Lower leg skin (tissue), 4 donors: ENCODE measurements around the gene GAS6. TPM values are rescaled to one million over a fixed set of nuclear protein-coding genes. Genes with fewer than 3 reads are reported as not detected.

Experiments
- DNase-seq, 2 donors: peaks; one replicate each; pipeline ENCODE4 v3.0.0-alpha.2; 2019; ENCODE audit warnings: low spot score in 2 of 2
- H3K4me3 ChIP-seq: fragments of 200-600 bp; sonication (generic); 2 replicates; pipeline ENCODE4 v1.5.1; 2017; ENCODE audit warnings: mild to moderate bottlenecking, low read depth; ENCODE audit not compliant: poor library complexity, severe bottlenecking
- POLR2A ChIP-seq, 2 donors: fragments of 450-650 bp; IDR thresholded peaks; one replicate each; pipeline ENCODE4 v1.6.1; 2016 to 2017; ENCODE audit warnings: antibody characterized with exemption in 2 of 2, mild to moderate bottlenecking in 1 of 2, moderate library complexity in 1 of 2
- WGBS, 2 donors: methylation state at CpG; one replicate each; pipeline ENCODE4 v1.1.5; 2018; 5-methylcytosine and 5-hydroxymethylcytosine counted together
- intact Hi-C: fragments of 100-400 bp; cut with DNase I; formaldehyde crosslinking; loops from one replicate; pipeline ENCODE4 v1.15.0; 2023; ENCODE audit warnings: low total_unique reads
- total RNA-seq, 4 donors: library from RNA; depleted of rRNA; stranded (reverse); fragments of >200 nt; gene quantifications; one replicate each; pipeline ENCODE4 v1.1.0, GENCODE V29; 2016
- TF ChIP-seq, protein P1 (sequence below), 3 donors: fragments of 450-650 bp; IDR thresholded peaks; one replicate each; pipeline ENCODE4 v1.5.1; 2016; ENCODE audit warnings: antibody characterized with exemption in 3 of 3, mild to moderate bottlenecking in 3 of 3, moderate library complexity in 2 of 3

The GAS6 gene
- total RNA-seq, 4 donors from 2014 or later: 176 to 307 (median 213) TPM

DNA sequence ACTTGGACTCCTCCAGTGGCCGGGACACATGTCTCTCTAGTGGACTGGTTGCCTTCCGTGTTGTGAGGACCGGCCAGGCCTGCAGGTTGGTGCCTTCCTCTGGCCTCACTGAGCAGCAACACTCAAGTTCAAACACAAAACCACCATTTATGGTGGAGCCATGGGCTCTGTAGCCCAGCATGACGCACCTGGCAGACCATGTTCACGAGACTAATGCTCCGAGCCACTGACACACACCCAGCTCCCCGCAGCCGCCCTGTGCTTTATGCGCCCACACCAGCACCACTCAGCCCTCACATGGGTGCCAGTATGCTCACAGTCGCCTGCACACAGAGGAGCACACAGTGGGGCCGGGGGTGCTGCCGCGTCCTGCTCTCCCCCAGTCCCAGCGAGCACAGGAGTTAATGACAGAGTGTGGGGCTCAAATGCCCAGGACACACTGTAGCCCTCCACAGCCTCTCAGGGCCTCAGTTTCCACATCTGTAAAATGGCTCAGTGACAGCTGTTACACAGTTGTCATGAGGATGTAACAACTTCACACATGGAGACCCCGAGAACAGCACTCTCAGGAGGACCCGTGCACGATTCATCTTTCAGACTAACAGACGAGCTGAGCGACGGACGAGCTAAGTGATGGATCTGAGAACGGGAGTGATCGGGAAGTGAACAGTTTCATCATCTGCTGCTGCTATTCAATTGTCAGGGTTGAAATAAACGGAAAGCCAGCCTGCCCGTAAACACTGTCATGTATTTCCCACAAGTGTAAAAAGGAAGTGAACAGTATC is 7.8 kb downstream of the GAS6 start:
- no peak overlapping the region for H3K4me3 ChIP-seq
- WGBS, 2 donors: 81 to 90% methylated on average over 15 to 25 of the region's 25 CpGs
- peak in 1 of 2 donors; percentile 85 for DNase-seq
- TF ChIP-seq, protein P1, sequence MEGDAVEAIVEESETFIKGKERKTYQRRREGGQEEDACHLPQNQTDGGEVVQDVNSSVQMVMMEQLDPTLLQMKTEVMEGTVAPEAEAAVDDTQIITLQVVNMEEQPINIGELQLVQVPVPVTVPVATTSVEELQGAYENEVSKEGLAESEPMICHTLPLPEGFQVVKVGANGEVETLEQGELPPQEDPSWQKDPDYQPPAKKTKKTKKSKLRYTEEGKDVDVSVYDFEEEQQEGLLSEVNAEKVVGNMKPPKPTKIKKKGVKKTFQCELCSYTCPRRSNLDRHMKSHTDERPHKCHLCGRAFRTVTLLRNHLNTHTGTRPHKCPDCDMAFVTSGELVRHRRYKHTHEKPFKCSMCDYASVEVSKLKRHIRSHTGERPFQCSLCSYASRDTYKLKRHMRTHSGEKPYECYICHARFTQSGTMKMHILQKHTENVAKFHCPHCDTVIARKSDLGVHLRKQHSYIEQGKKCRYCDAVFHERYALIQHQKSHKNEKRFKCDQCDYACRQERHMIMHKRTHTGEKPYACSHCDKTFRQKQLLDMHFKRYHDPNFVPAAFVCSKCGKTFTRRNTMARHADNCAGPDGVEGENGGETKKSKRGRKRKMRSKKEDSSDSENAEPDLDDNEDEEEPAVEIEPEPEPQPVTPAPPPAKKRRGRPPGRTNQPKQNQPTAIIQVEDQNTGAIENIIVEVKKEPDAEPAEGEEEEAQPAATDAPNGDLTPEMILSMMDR (IDR thresholded peaks at IDR 0.05): no peak
- intact Hi-C loops: no loop called here

DNA sequence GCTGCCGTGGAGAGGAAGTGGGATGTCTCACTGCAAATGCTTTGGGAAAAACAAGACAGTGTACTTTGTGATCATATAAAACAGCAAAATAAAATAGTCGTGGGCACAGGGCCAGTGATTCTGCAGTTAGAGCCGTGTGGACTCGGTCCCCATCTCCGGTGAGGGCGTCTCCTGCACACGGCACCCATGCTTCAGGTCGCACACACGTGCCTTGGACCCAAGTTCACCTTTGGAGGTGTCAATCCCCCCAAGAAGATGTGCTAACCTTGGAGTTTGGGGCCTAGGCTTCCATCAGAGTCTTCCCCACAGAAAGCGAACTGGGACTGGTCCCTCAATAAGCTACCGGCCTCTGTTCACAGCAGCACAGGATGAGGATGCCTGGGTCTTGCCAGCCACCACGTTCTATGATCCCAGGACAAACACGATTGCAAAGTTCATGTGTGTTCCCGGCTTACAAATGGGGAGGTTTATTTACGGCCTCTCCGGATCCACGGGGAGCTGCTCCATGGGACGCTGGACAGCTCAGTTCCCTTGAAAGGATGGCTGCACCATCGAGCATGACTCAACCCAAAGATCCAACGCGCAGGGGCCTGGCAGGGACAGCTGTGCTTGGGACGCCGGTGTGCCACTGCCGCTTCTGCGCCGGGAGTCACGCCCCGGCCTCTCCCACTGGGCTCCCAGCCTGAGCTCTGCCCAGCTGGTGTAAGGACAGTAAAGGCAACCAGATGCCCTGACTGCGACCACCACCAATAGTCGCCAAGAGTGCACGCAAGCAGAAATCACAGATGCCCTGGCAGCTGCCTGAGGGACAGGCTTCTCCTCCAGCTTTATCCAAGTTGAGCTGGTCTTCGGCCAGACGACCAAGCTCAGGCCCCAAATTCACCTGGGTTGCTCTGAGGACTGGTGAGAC is 8.6 kb downstream of the GAS6 start:
- intact Hi-C loops: no loop called here
- WGBS, 2 donors: 51 to 64% methylated on average over 24 to 29 of the region's 33 CpGs
- TF ChIP-seq POLR2A (IDR thresholded peaks at IDR 0.05): no peak
- TF ChIP-seq, protein P1 (IDR thresholded peaks at IDR 0.05): no peak
- no peak overlapping the region for H3K4me3 ChIP-seq
- peak in 1 of 2 donors; percentile 89 for DNase-seq

DNA sequence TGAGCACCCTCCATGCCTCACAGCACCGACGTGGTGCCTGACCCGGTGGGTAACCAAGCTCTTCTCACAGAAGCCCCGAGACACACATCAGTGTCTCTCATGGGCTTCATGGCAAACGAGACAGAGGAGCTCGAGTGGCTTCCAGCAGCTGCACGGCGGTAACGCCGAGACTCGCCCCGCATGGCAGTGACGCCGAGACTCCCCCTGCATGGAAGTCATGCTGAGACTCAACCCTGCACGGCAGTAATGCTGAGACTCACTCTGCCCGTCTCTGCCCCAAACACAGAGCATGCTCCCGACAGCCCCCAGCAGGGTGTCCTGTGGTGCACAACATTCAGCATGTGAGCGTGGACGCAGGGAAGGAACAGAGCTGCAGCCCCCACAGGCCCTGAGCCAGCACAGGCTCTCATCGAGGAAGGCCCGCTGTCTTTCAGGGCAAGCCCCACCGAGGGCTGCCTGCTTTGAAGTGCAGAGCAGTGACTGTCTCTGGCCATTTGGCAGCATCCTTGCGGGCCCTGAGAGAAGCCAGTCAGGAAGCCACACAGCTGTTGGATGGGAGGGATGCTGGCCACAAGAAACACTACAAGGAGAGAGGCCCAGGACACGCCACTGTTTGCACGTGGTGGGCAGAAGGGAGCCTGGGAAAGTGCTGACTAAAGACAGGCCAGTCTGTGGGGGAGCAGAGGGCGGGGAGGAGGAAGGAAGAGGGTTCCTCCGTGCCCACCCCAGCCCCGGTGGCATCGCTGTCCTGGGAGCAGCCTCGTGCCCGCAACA is 9.5 kb downstream of the GAS6 start:
- no peak overlapping the region for H3K4me3 ChIP-seq
- DNase-seq: peak in 1 of 2 donors; percentile 85
- no peak for TF ChIP-seq POLR2A (IDR thresholded peaks at IDR 0.05)
- TF ChIP-seq, protein P1 (IDR thresholded peaks at IDR 0.05): no peak
- 63% methylated on average over 24 to 31 of the region's 31 CpGs for WGBS, 2 donors
- intact Hi-C loops: no loop called here

DNA sequence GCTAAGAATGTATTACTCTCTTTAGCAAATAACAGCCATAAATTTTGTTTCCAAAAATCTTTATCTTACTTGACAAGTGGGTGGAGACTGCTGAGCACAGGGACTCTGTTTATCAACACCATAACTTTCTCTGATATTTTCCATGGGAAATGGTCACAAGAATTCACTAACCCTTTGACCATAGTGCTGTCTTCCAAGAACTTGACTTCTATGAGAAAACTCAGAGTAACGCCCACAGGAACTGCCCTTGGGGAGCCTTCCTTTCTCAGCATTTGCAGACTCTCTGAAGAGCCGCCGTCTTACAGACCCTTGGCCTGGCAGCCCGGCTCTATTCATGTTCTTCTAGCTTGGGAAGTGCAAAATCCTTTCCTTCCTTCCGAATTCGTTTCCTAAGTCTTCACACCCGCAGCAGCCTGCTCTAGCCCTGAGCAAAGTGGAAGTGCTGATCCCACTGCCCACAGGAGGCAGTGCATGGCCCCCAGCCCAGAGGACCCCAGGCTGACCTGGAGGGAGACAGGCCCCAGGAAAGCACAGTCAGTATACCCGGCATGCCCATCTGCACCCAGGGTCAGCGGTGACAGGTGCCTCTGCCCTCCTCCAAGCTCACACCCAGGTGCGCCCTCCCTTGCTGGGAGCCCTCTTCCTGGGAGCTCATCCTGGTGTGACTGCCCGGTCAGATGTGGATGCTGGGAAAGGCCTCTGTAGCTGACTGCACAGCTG is 10.2 kb downstream of the GAS6 start:
- DNase-seq: peak in 1 of 2 donors; percentile 48
- intact Hi-C loops: no loop called here
- WGBS, 2 donors: 63 to 69% methylated on average over 9 to 11 of the region's 11 CpGs
- no peak overlapping the region for H3K4me3 ChIP-seq
- no peak for TF ChIP-seq POLR2A (IDR thresholded peaks at IDR 0.05)
- TF ChIP-seq, protein P1 (IDR thresholded peaks at IDR 0.05): no peak
